ENCODE measurements around the gene PAQR5. TPM values are rescaled to one million over a fixed set of nuclear protein-coding genes. Genes with fewer than 3 reads are reported as not detected.

The PAQR5 gene
- total RNA-seq, 1 experiment from 2014 or later: 4.9 TPM

GRCh38 chr15:69410248-69410874 is 111.6 kb downstream of the PAQR5 start:
- no peaks in the 10 kb centered on the region for H4K20me1 ChIP-seq (ENCODE audit: insufficient read depth)
- H3K9me3 ChIP-seq (ENCODE audit: insufficient read depth, low read depth): no peaks in the 10 kb centered on the region
- peak; percentile 62 to 71 for DNase-seq
- intact Hi-C loops (cut with micrococcal nuclease; ENCODE audit: unreplicated experiment): loop anchor here (1.0 to 5.0 kb wide), 3 partner anchors 42 to 351 kb away; partner anchors contain the start of genes GLCE and RPLP1
- H3F3A ChIP-seq (ENCODE audit: insufficient read depth, low read depth): peaks cover 7% of the 10 kb centered on the region; the same call in 1 of the 2 replicates
- ChIA-PET POLR2A (ENCODE audit: unreplicated experiment) (interaction anchor here (0.5 kb wide), 1 partner anchor 163 kb away, joined by 5 read pairs; no protein-coding TSS in a partner anchor), CTCF (interaction anchor here (0.6 kb wide), 2 partner anchors 16 to 1066 kb away, joined by 3 to 4 read pairs; no protein-coding TSS in a partner anchor)
- H2AFZ ChIP-seq: no peak overlapping the region
- H3K79me2 ChIP-seq (ENCODE audit: low read depth): peaks cover 20% of the 10 kb centered on the region
- H3K9me2 ChIP-seq (ENCODE audit: insufficient read depth): no peaks in the 10 kb centered on the region
- no peak overlapping the region for H3K27ac ChIP-seq
- no peak overlapping the region for H3K4me3 ChIP-seq
- no peaks in the 10 kb centered on the region for H3K27me3 ChIP-seq (ENCODE audit: insufficient read depth, low read depth)
- TF ChIP-seq CTCF (conservative IDR thresholded peaks at IDR 0.05): peak; percentile 56; the same call in 1 of the 2 replicates
- TF ChIP-seq EZH2 (IDR thresholded peaks at IDR 0.05; ENCODE audit: low read depth): no peak
- no peaks in the 10 kb centered on the region for H3K36me3 ChIP-seq (ENCODE audit: low read depth)
- H3K4me1 ChIP-seq (replicated peaks; ENCODE audit: insufficient read depth): peaks cover 35% of the 10 kb centered on the region
- H3K4me2 ChIP-seq: no peak overlapping the region
- BruUV-seq (replicated peaks): no TSS peak

- Histone ChIP-seq H3K27me3 (ENCODE audit: insufficient read depth, low read depth) (no peaks in the 10 kb centered on the region), H3K4me2 (peak overlapping the region; percentile 83), H3K4me3 (peak overlapping the region; percentile 86; the same call in 1 of the 2 replicates), H2AFZ (no peak overlapping the region), H3K4me1 (replicated peaks; ENCODE audit: insufficient read depth) (peaks cover 48% of the 10 kb centered on the region), H3F3A (ENCODE audit: insufficient read depth, low read depth) (peaks cover 5% of the 10 kb centered on the region; the same call in 1 of the 2 replicates), H3K36me3 (ENCODE audit: low read depth) (0 out of 2 replicates have a peak, but pooled peaks cover 4% of the 10 kb centered on the region), H3K79me2 (ENCODE audit: low read depth) (peaks cover 39% of the 10 kb centered on the region), H3K9me3 (ENCODE audit: insufficient read depth, low read depth) (no peaks in the 10 kb centered on the region), H4K20me1 (ENCODE audit: insufficient read depth) (no peaks in the 10 kb centered on the region), H3K27ac (peak overlapping the region; percentile 36), H3K9me2 (ENCODE audit: insufficient read depth) (no peaks in the 10 kb centered on the region)
- POLR2A ChIA-PET (ENCODE audit: unreplicated experiment): interaction anchor here (0.7 kb wide), 1 partner anchor 330 kb away, joined by 3 read pairs; no protein-coding TSS in a partner anchor
- TF ChIP-seq CTCF (conservative IDR thresholded peaks at IDR 0.05): no peak
- no peak for TF ChIP-seq EZH2 (IDR thresholded peaks at IDR 0.05; ENCODE audit: low read depth)
- BruUV-seq (replicated peaks): no TSS peak
- intact Hi-C loops (cut with micrococcal nuclease; ENCODE audit: unreplicated experiment): loop anchor here (5.0 kb wide), 1 partner anchor 40 kb away; the partner anchor contains the start of gene RPLP1
- CTCF ChIA-PET: no interaction called here
- no peak for DNase-seq
These were observed 113.6 kb downstream of the PAQR5 start for GRCh38 chr15:69412274-69412673.

GRCh38 chr15:69412701-69413100 is 114.0 kb downstream of the PAQR5 start:
- TF ChIP-seq EZH2 (IDR thresholded peaks at IDR 0.05; ENCODE audit: low read depth): no peak
- TF ChIP-seq CTCF (conservative IDR thresholded peaks at IDR 0.05): no peak
- Histone ChIP-seq H3K27me3 (ENCODE audit: insufficient read depth, low read depth) (no peaks in the 10 kb centered on the region), H3K4me3 (peak overlapping the region; percentile 86; the same call in 1 of the 2 replicates), H3K4me1 (replicated peaks; ENCODE audit: insufficient read depth) (peaks cover 43% of the 10 kb centered on the region), H4K20me1 (ENCODE audit: insufficient read depth) (no peaks in the 10 kb centered on the region; the same call in 1 of the 2 replicates), H3K79me2 (ENCODE audit: low read depth) (peaks cover 44% of the 10 kb centered on the region), H3K36me3 (ENCODE audit: low read depth) (0 out of 2 replicates have a peak, but pooled peaks cover 8% of the 10 kb centered on the region), H2AFZ (no peak overlapping the region), H3K9me2 (ENCODE audit: insufficient read depth) (no peaks in the 10 kb centered on the region), H3K4me2 (peak overlapping the region; percentile 83), H3K9me3 (ENCODE audit: insufficient read depth, low read depth) (no peaks in the 10 kb centered on the region), H3F3A (ENCODE audit: insufficient read depth, low read depth) (peaks cover 3% of the 10 kb centered on the region; the same call in 1 of the 2 replicates), H3K27ac (peak overlapping the region; percentile 36)
- peak in 1 of 2 experiments; percentile 57 for DNase-seq
- ChIA-PET POLR2A (ENCODE audit: unreplicated experiment) (interaction anchor here (0.7 kb wide), 1 partner anchor 331 kb away, joined by 3 read pairs; no protein-coding TSS in a partner anchor), CTCF (no interaction called here)
- intact Hi-C loops (cut with micrococcal nuclease; ENCODE audit: unreplicated experiment): loop anchor here (5.0 kb wide), 1 partner anchor 40 kb away; the partner anchor contains the start of gene RPLP1
- BruUV-seq (replicated peaks): no TSS peak
